IPS DF 19.7 (cell line): Measurements from ENCODE around the gene MEF2D.

Experiments used
- DNase-seq: peaks from one replicate; pipeline ENCODE4 v3.0.0-alpha.2; 2013; ENCODE audit warnings: low read depth, low spot score

The MEF2D gene

GRCh38 chr1:156444407-156445001, 56.1 kb downstream of the MEF2D start:
- no peak for DNase-seq

GRCh38 chr1:156443286-156443685, 57.3 kb downstream of the MEF2D start:
- DNase-seq, result no peak

GRCh38 chr1:156440654-156441437, 59.7 kb downstream of the MEF2D start:
- DNase-seq, result no peak

GRCh38 chr1:156439777-156440183, 60.8 kb downstream of the MEF2D start:
- no peak for DNase-seq

GRCh38 chr1:156439036-156439776, 61.4 kb downstream of the MEF2D start:
- DNase-seq, result no peak

GRCh38 chr1:156438278-156438987, 62.1 kb downstream of the MEF2D start:
- DNase-seq, result no peak

- DNase-seq, result no peak
Observed at GRCh38 chr1:156437037-156437867, 63.3 kb downstream of the MEF2D start.

- DNase-seq, result no peak
Observed at GRCh38 chr1:156436141-156437036, 64.2 kb downstream of the MEF2D start.

GRCh38 chr1:156435545-156436140, 64.9 kb downstream of the MEF2D start:
- no peak for DNase-seq

- DNase-seq, result no peak
Observed at GRCh38 chr1:156434989-156435544, 65.5 kb downstream of the MEF2D start.

- DNase-seq, result no peak
Observed at GRCh38 chr1:156433602-156434001, 67.0 kb downstream of the MEF2D start.

GRCh38 chr1:156433032-156433431, 67.5 kb downstream of the MEF2D start:
- DNase-seq, result no peak

GRCh38 chr1:156432669-156433018, 67.9 kb downstream of the MEF2D start:
- no peak for DNase-seq

GRCh38 chr1:156431769-156432668, 68.6 kb downstream of the MEF2D start:
- no peak for DNase-seq

- no peak for DNase-seq
Observed at GRCh38 chr1:156431366-156431765, 69.2 kb downstream of the MEF2D start.

GRCh38 chr1:156430866-156431265, 69.7 kb downstream of the MEF2D start:
- no peak for DNase-seq

- no peak for DNase-seq
Observed at GRCh38 chr1:156430303-156430702, 70.3 kb downstream of the MEF2D start.

- no peak for DNase-seq
Observed at GRCh38 chr1:156429313-156430060, 71.1 kb downstream of the MEF2D start.
